Small intestine (tissue), 7 donors: Measurements from ENCODE around the gene OPN3. TPM values are rescaled to one million over a fixed set of nuclear protein-coding genes. Genes with fewer than 3 reads are reported as not detected.

Source experiments
- DNase-seq, 2 donors: peaks; one replicate each; pipeline versions ENCODE4 v3.0.0 to v3.0.0-alpha.2; 2013
- FAIRE-seq: peaks from 2 replicates; lab custom pipeline; 2012; peaks lifted over from hg19 to GRCh38; lab: Jason Lieb, UNC
- H3K27ac ChIP-seq, 3 donors: one replicate each; pipeline ENCODE4 v1.5.1; 2013; ENCODE audit warnings: low read length in 2 of 3, mild to moderate bottlenecking in 2 of 3, control low read depth in 1 of 3, inconsistent platforms in 1 of 3, low read depth in 1 of 3, moderate library complexity in 1 of 3
- H3K27me3 ChIP-seq, 3 donors: one replicate each; pipeline ENCODE4 v1.6.1; 2013; ENCODE audit warnings: low read length in 3 of 3, inconsistent platforms in 1 of 3; ENCODE audit not compliant: control insufficient read depth in 3 of 3, insufficient read depth in 3 of 3
- H3K36me3 ChIP-seq, 3 donors: one replicate each; pipeline ENCODE4 v1.6.1; 2013; ENCODE audit warnings: low read length in 3 of 3, inconsistent platforms in 1 of 3, low read depth in 1 of 3, mild to moderate bottlenecking in 1 of 3, moderate library complexity in 1 of 3; ENCODE audit not compliant: control insufficient read depth in 3 of 3, insufficient read depth in 2 of 3
- H3K4me1 ChIP-seq, 3 donors: one replicate each; pipeline ENCODE4 v1.6.1; 2013; ENCODE audit warnings: low read length in 2 of 3, inconsistent platforms in 1 of 3, low read depth in 1 of 3, mild to moderate bottlenecking in 1 of 3, moderate library complexity in 1 of 3; ENCODE audit not compliant: control insufficient read depth in 3 of 3, insufficient read depth in 2 of 3
- H3K4me3 ChIP-seq, 3 donors: one replicate each; pipeline ENCODE4 v1.5.1; 2013; ENCODE audit warnings: low read length in 3 of 3, control low read depth in 1 of 3, inconsistent platforms in 1 of 3, low read depth in 1 of 3, mild to moderate bottlenecking in 1 of 3, moderate library complexity in 1 of 3
- H3K9me3 ChIP-seq, 2 donors: one replicate each; pipeline ENCODE4 v1.6.1; 2013; ENCODE audit warnings: low read depth in 1 of 2, low read length in 1 of 2; ENCODE audit not compliant: control insufficient read depth in 2 of 2, insufficient read depth in 1 of 2
- WGBS, 3 donors: extraction: QIAGEN DNeasy Blood & Tissue Kit; methylation state at CpG; one replicate each; pipeline ENCODE4 v1.1.7; 2013; 5-methylcytosine and 5-hydroxymethylcytosine counted together
- polyA plus RNA-seq, 4 donors: library from polyadenylated mRNA; stranded (reverse) in 3 of 4; unstranded in 1 of 4; fragments of 200-250 nt in 3 of 4; fragments of 120-200 nt in 1 of 4; gene quantifications; one replicate each; pipeline versions ENCODE4 v1.2.1 to v1.2.3, GENCODE V29; 2013
- donor health status: healthy with polysubstance abuse.
- donor health status: control.
- donor health status: control.
- donor health status: Bipolar disorder and iron deficiency.
- donor health status: healthy.

Gene OPN3
- polyA plus RNA-seq, 4 donors, result 5.0 to 27.9 (median 8.6) TPM

DNA sequence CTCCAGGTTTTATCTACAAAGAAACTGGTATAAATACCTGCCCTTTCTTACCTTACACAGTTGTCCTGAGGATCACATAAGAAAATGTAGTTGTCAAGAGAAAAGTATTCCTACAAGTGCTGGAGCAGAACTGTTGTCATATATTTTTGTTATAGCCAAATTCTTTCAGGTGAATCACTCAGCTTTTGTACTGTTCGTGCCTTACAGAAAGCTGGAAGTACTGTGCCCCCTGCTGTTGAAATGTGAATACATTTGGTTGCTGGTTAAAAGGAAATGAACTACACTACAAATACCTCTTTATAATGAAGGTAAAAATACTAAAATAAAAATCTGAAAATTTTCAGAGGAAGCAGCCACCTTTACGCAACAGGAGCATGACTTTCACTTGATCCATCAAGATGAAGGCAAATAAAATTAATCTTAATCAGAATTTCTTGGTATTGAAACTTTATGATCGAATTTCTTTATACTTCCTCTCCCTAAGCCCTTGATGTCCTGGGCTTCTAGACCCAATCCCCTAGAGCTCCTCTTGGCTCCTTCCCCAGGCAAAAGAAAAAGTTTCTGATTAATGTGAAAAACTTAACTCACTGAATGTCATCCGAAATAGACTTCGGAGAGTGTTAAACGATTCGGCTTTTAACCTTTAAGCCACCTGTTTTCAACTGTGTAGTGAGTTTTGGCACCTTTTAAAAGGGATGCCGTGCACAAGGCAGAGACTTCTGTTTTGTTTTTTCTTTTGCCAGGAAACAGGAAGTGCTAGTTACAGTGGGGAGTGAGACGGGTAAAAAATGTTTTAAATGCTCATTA is 12.5 kb downstream of the OPN3 start:
- no peak for FAIRE-seq
- Histone ChIP-seq H3K27ac (no peak overlapping the region), H3K9me3 (no peaks in the 10 kb centered on the region)

DNA sequence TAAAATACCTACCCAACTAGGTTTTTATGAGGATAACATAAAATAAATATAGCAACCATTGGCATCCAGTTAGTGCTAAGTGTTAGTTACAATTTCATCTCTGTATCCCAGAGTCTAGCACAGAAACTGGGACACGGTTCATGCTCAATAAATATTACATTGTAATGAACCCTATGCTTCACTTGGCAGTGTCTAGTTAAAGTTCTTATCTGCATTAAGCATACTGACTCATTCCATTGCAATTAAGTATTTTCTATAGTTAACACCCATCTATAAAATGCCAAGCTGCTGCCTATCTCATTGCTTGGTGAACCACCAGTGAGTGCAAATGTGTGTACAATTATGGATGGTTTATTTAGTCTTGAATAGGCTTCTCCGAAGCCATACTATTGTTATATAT is 15.2 kb downstream of the OPN3 start:
- peaks cover 0 to 4% (median 0%) of the 10 kb centered on the region in 3 donors for H3K4me1 ChIP-seq
- H3K9me3 ChIP-seq, result no peaks in the 10 kb centered on the region
- no peak overlapping the region for H3K27ac ChIP-seq
- H3K27me3 ChIP-seq, result no peaks in the 10 kb centered on the region
- no peak overlapping the region for H3K4me3 ChIP-seq
- FAIRE-seq, result no peak
- peak in 1 of 2 donors; percentile 82 for DNase-seq
- peaks cover 0 to 2% (median 0%) of the 10 kb centered on the region in 3 donors for H3K36me3 ChIP-seq
- WGBS, 3 donors, result 23 to 71% (median 44%) methylated on average over 2 of the region's 2 CpGs

More for the DNA sequence above, 12.5 kb downstream of the OPN3 start:
- peaks cover 0 to 4% (median 0%) of the 10 kb centered on the region in 3 donors for H3K4me1 ChIP-seq
- peak; percentile 42 to 64 for DNase-seq
- 36 to 49% (median 38%) methylated on average over 9 of the region's 9 CpGs for WGBS, 3 donors
- peaks cover 0 to 2% (median 0%) of the 10 kb centered on the region in 3 donors for H3K36me3 ChIP-seq
- no peak overlapping the region for H3K4me3 ChIP-seq
- no peaks in the 10 kb centered on the region for H3K27me3 ChIP-seq

DNA sequence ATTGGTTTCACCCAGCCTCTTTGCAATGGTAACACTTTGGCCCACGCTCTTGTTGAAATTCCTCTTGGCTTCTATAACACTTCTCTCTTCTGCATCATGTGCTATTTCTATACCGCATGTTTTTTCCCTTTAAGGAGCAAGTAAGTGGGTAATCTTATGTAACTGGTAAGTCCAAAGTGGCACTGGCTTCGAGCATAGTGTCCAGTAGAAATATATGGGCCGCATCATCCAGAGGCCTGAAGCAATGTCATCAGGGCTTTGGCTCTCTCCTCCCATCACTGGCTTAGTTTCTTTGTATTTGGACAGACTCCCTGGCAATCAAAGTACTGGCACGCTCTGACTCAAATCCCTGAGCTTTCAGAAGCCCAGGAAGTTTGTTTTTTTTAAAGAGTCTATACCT is 17.5 kb downstream of the OPN3 start:
- 85 to 96% (median 95%) methylated on average over 5 of the region's 5 CpGs for WGBS, 3 donors
- DNase-seq, result no peak
- Histone ChIP-seq H3K27ac (no peak overlapping the region), H3K36me3 (no peaks in the 10 kb centered on the region), H3K4me1 (peaks cover 0 to 4% (median 0%) of the 10 kb centered on the region in 3 donors), H3K27me3 (no peaks in the 10 kb centered on the region), H3K4me3 (no peak overlapping the region), H3K9me3 (no peaks in the 10 kb centered on the region)
- FAIRE-seq, result no peak

DNA sequence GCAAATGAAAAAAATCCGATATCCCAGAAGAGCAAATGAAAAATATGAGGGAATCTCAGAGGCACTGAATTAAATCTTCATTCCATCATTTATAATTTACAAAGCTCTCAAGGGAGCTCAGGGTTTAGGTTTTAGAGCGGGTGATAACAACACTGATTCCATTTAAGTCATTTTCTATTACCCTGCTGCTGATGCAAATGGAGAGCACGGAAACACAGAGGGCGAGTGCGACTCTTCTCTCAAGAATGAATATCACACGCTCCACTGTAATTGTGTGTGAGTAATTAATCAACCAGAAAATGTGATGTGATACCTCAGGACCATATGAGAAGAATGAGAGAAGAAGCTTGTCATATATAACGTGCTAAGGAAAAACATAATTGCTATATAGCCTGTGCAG is 22.7 kb downstream of the OPN3 start:
- 92 to 94% (median 93%) methylated on average over 7 of the region's 7 CpGs for WGBS, 3 donors
- DNase-seq, result no peak

DNA sequence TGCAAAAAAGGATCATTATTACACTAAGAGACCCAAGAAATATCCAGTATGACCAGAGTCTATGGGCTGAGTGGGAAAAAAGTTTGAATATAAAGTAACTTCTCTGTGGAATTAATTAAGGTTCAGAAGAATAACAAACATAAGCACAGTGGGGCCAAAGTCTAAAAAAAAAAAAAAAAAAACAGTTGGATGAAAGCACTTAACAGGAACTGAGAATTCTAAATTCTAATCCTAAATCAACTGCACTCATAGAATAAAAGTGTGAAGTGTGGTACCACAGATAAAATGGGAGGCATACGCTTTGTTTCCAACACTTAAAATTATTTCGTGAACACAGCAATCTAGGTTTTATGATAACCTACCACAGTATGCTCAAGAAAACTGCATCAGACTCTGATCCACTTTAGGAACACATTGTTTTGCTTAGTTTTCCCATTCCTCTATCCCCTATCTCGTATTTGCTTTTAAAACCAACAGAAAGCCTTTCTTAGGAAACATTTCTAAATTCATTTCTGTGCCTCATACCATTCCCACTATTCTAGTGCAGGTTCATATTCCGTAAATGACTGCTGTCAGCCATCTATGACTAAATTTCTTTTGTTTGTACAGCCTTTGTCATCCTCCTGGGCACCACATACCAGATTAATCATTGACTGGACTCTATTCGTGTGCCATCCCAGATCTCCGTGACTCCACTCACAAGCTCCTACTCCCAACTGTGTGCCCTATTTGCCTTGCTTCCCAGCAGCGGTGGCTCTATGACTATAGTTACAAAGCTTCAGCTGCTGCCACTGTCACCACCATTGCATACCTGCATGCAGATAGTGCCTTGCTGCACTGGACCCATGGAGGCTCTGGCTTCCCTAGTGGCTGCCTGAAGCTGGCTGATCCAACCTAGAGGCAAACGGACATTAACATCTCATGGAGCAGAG is 24.9 kb downstream of the OPN3 start:
- no peak overlapping the region for H3K4me3 ChIP-seq
- DNase-seq, result peak; percentile 46 to 65
- no peaks in the 10 kb centered on the region for H3K27me3 ChIP-seq
- 22 to 64% (median 39%) methylated on average over 8 of the region's 8 CpGs for WGBS, 3 donors
- no peaks in the 10 kb centered on the region for H3K9me3 ChIP-seq
- H3K27ac ChIP-seq, result no peak overlapping the region
- H3K36me3 ChIP-seq, result no peaks in the 10 kb centered on the region
- no peak for FAIRE-seq
- H3K4me1 ChIP-seq, result peaks cover 0 to 7% (median 2%) of the 10 kb centered on the region in 3 donors

More for the DNA sequence above, 22.7 kb downstream of the OPN3 start:
- H3K27ac ChIP-seq, result no peak overlapping the region
- no peak overlapping the region for H3K4me3 ChIP-seq
- no peaks in the 10 kb centered on the region for H3K27me3 ChIP-seq
- H3K36me3 ChIP-seq, result no peaks in the 10 kb centered on the region
- no peak for FAIRE-seq
- no peaks in the 10 kb centered on the region for H3K9me3 ChIP-seq
- peaks cover 0 to 7% (median 0%) of the 10 kb centered on the region in 3 donors for H3K4me1 ChIP-seq

DNA sequence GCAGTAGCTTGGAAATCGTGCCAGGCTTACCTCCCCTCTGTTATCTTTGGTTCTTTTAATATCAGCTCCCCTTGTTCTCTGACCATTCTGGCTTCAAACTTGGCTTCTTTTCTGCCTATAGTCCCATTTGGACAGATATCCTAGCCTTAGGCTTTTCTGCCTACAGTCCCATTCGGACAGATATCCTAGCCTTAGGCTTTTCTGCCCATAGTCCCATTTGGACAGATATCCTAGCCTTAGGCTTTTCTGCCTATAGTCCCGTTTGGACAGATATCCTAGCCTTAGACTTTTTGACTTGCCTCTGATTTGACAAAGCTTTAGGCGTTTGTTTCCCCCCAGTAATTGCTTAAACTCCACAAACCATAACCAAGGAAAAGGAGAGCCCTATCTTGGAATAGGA is 25.6 kb downstream of the OPN3 start:
- no peaks in the 10 kb centered on the region for H3K9me3 ChIP-seq
- H3K36me3 ChIP-seq, result no peaks in the 10 kb centered on the region
- no peak for DNase-seq
- WGBS, 3 donors, result 43 to 70% (median 63%) methylated on average over 4 of the region's 4 CpGs
- peaks cover 0 to 7% (median 2%) of the 10 kb centered on the region in 3 donors for H3K4me1 ChIP-seq
- no peaks in the 10 kb centered on the region for H3K27me3 ChIP-seq
- FAIRE-seq, result no peak
- H3K27ac ChIP-seq, result no peak overlapping the region
- no peak overlapping the region for H3K4me3 ChIP-seq

DNA sequence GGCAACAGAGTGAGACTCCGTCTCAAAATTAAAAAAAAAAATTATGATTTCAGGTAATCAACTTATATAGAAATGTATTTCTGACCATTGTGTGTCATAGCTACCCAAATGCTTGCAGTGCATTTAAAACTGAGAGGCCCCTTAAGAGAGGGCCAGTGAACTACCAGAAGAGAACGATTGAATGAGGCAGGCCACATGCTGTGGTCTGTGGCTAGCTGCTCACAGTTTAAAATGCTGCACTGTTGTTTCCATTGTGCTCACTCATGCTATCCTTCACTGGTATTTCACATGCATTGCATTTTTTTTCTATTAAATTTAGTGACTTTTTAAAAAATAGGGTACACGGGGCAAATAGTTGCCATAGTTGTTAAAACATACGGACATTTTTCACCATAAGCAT is 26.0 kb downstream of the OPN3 start:
- Histone ChIP-seq H3K27ac (no peak overlapping the region), H3K4me1 (peaks cover 0 to 7% (median 2%) of the 10 kb centered on the region in 3 donors), H3K27me3 (no peaks in the 10 kb centered on the region), H3K36me3 (no peaks in the 10 kb centered on the region), H3K9me3 (no peaks in the 10 kb centered on the region), H3K4me3 (no peak overlapping the region)
- DNase-seq (no peak), FAIRE-seq (no peak)
- WGBS, 3 donors, result 83 to 88% (median 88%) methylated on average over 4 of the region's 4 CpGs
